Bronchial smooth muscle cell (primary cell): Measurements from ENCODE around the gene TMPRSS15. TPM values are rescaled to one million over a fixed set of nuclear protein-coding genes. Genes with fewer than 3 reads are reported as not detected.

Experiments
- total RNA-seq: library from RNA; depleted of rRNA; stranded (reverse); fragments of >200 nt; gene quantifications from 2 replicates; pipeline ENCODE4 v1.2.1, GENCODE V29; 2014

The TMPRSS15 gene
- total RNA-seq = not detected in 2 replicates

DNA sequence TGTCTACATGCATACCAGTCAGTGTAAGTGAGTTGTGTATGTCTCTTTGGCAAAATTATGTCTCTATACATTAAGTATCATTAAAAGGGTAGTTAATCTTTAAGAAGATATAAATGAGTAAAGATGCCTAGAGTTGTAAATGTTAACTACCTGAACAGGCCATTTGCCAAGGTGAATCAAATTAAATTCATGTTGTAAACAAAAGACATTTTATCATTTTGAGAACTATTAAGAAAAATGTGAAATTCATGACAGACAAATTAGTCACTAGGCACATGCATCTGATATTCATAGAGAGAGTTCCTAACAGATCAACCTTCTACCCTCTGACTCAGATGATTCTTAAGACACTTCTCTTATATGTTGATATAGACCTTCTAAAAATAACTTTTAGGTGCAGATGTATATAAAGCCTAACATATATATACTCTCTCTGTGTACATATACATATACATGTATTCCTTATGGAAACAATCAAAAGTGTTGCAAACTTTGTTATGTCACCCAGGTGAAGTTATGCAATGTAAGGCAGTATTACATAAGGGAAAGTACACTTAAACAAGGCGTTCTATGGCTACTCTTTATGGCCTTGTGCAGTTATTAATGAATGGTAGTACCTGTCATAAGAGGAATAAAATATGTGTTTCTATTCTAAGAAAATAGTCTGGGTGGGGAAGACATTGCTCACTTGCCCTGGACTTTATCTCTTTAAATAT lies at the start of gene TMPRSS15:
Gene TMPRSS15, minus strand, starts transcription at position 51 of the 716 bp plus-strand sequence. CDS start 163 bp downstream, outside the sequence.

DNA sequence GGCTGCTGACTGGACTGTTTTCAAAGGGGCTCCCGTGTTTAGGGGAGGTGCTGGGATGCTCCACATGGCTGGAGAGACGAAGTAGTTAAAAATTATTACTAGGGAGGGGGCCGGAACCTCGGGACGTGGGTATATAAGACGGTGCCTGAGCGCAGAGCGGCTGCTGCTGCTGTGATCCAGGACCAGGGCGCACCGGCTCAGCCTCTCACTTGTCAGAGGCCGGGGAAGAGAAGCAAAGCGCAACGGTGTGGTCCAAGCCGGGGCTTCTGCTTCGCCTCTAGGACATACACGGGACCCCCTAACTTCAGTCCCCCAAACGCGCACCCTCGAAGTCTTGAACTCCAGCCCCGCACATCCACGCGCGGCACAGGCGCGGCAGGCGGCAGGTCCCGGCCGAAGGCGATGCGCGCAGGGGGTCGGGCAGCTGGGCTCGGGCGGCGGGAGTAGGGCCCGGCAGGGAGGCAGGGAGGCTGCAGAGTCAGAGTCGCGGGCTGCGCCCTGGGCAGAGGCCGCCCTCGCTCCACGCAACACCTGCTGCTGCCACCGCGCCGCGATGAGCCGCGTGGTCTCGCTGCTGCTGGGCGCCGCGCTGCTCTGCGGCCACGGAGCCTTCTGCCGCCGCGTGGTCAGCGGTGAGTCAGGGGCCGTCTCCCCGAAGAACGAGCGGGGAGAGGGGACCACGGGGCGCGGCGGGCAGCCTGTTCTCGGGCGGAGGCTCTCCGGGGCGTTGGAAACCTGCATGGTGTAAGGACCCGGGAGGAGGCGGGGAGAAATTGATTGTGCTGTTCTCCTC lies 158.7 kb downstream of the TMPRSS15 start, which contains the start of gene CHODL:
Gene CHODL, plus strand, starts transcription at position 163 of the 793 bp plus-strand sequence. Its CDS starts 391 bp downstream, at position 554.

Other genes starting within 250 kb of the TMPRSS15 start
- gene CHODL, start 159.0 kb downstream of the TMPRSS15 start, total RNA-seq = 0.16 TPM in 1 of 2 replicates, not detected in the other